ENCODE data around the gene CARD11. TPM values are rescaled to one million over a fixed set of nuclear protein-coding genes. Genes with fewer than 3 reads are reported as not detected.
"Not testable (repeated sequence)": the region's sequence is repeated elsewhere in the genome, so short reads cannot be mapped to it uniquely, and the experiment has no call there.

The CARD11 gene
- total RNA-seq, 2 experiments from 2014 or later: 136 to 196 TPM

- no peaks in the 10 kb centered on the region for H3K27me3 Mint-ChIP-seq
- ATAC-seq (no peak), DNase-seq (no peak)
- peaks cover 78% of the 10 kb centered on the region for H3K36me3 Mint-ChIP-seq
- peaks cover 4% of the 10 kb centered on the region for H3K9me3 Mint-ChIP-seq (ENCODE audit: low read depth)
- H3K4me3 Mint-ChIP-seq: no peak overlapping the region
- peak overlapping the region; percentile 17 for H3K27ac Mint-ChIP-seq
- peaks cover 31% of the 10 kb centered on the region for H3K4me1 Mint-ChIP-seq
- CTCF ChIA-PET: interaction anchor here (0.7 to 1.2 kb wide), 5 partner anchors 15 to 163 kb away, joined by 3 to 5 read pairs (median 3); no protein-coding TSS in a partner anchor
Measured at GRCh38 chr7:3028071-3028757, 15.5 kb downstream of the CARD11 start.

- Mint-ChIP-seq H3K4me3 (no peak overlapping the region), H3K9me3 (ENCODE audit: low read depth) (peaks cover 6% of the 10 kb centered on the region), H3K27me3 (no peaks in the 10 kb centered on the region), H3K36me3 (peaks cover 78% of the 10 kb centered on the region), H3K27ac (peak overlapping the region; percentile 47), H3K4me1 (peaks cover 28% of the 10 kb centered on the region)
- ATAC-seq: no peak
- no peak for DNase-seq
- CTCF ChIA-PET: interaction anchor here (0.7 to 0.9 kb wide), 2 partner anchors 149 to 837 kb away, joined by 3 to 5 read pairs; no protein-coding TSS in a partner anchor
Measured at GRCh38 chr7:3027005-3027845, 16.4 kb downstream of the CARD11 start.

- Mint-ChIP-seq H3K9me3 (ENCODE audit: low read depth) (peaks cover 19% of the 10 kb centered on the region), H3K4me3 (no peak overlapping the region), H3K27ac (no peak overlapping the region), H3K27me3 (no peaks in the 10 kb centered on the region), H3K36me3 (peaks cover 80% of the 10 kb centered on the region), H3K4me1 (peaks cover 27% of the 10 kb centered on the region)
- DNase-seq (no peak), ATAC-seq (no peak)
- CTCF ChIA-PET: no interaction called here
Measured at GRCh38 chr7:3025616-3026015, 18.1 kb downstream of the CARD11 start.

- CTCF ChIA-PET: no interaction called here
Measured at GRCh38 chr7:3021825-3022224, 21.8 kb downstream of the CARD11 start.

GRCh38 chr7:3021224-3021623 lies 22.4 kb downstream of the CARD11 start:
- CTCF ChIA-PET, H3K27ac Mint-ChIP-seq, H3K4me3 Mint-ChIP-seq, H3K27me3 Mint-ChIP-seq, DNase-seq, ATAC-seq: not testable (repeated sequence)
- Mint-ChIP-seq H3K4me1 (peaks cover 12% of the 10 kb centered on the region), H3K36me3 (peaks cover 84% of the 10 kb centered on the region), H3K9me3 (ENCODE audit: low read depth) (peaks cover 31% of the 10 kb centered on the region)

More at GRCh38 chr7:3021825-3022224, 21.8 kb downstream of the CARD11 start:
- peaks cover 81% of the 10 kb centered on the region for H3K36me3 Mint-ChIP-seq
- peaks cover 31% of the 10 kb centered on the region for H3K9me3 Mint-ChIP-seq (ENCODE audit: low read depth)
- no peak overlapping the region for H3K27ac Mint-ChIP-seq
- DNase-seq (no peak), ATAC-seq (no peak)
- no peak overlapping the region for H3K4me3 Mint-ChIP-seq
- no peaks in the 10 kb centered on the region for H3K27me3 Mint-ChIP-seq
- peaks cover 12% of the 10 kb centered on the region for H3K4me1 Mint-ChIP-seq

- no peak for DNase-seq
- CTCF ChIA-PET: no interaction called here
- no peaks in the 10 kb centered on the region for H3K27me3 Mint-ChIP-seq
- H3K9me3 Mint-ChIP-seq (ENCODE audit: low read depth): peaks cover 27% of the 10 kb centered on the region
- H3K4me1 Mint-ChIP-seq: peaks cover 16% of the 10 kb centered on the region
- H3K36me3 Mint-ChIP-seq: peaks cover 83% of the 10 kb centered on the region
- no peak overlapping the region for H3K27ac Mint-ChIP-seq
- no peak overlapping the region for H3K4me3 Mint-ChIP-seq
- no peak for ATAC-seq
Measured at GRCh38 chr7:3020416-3020815, 23.3 kb downstream of the CARD11 start.

GRCh38 chr7:3019801-3020200 lies 23.9 kb downstream of the CARD11 start:
- Mint-ChIP-seq H3K27me3 (no peaks in the 10 kb centered on the region), H3K36me3 (peaks cover 82% of the 10 kb centered on the region), H3K9me3 (ENCODE audit: low read depth) (peaks cover 27% of the 10 kb centered on the region), H3K4me3 (no peak overlapping the region), H3K4me1 (peaks cover 16% of the 10 kb centered on the region), H3K27ac (no peak overlapping the region)
- ATAC-seq (no peak), DNase-seq (no peak)
- CTCF ChIA-PET: interaction anchor here (0.8 kb wide), 1 partner anchor 14 kb away, joined by 3 read pairs; no protein-coding TSS in a partner anchor

GRCh38 chr7:3013975-3014792 lies 29.5 kb downstream of the CARD11 start:
- H3K36me3 Mint-ChIP-seq: peaks cover 61% of the 10 kb centered on the region
- no peak overlapping the region for H3K27ac Mint-ChIP-seq
- H3K27me3 Mint-ChIP-seq: no peaks in the 10 kb centered on the region
- DNase-seq (no peak), ATAC-seq (no peak)
- CTCF ChIA-PET: no interaction called here
- H3K4me3 Mint-ChIP-seq: no peak overlapping the region
- no peaks in the 10 kb centered on the region for H3K9me3 Mint-ChIP-seq (ENCODE audit: low read depth)
- H3K4me1 Mint-ChIP-seq: peaks cover 36% of the 10 kb centered on the region

- no peak for DNase-seq
- peaks cover 66% of the 10 kb centered on the region for H3K36me3 Mint-ChIP-seq
- ATAC-seq: peak; percentile 85
- H3K27ac Mint-ChIP-seq: peak overlapping the region; percentile 63
- CTCF ChIA-PET: interaction anchor here (1.2 to 1.3 kb wide), 2 partner anchors 18 to 53 kb away, joined by 3 to 4 read pairs; no protein-coding TSS in a partner anchor
- peak overlapping the region; percentile 17 for H3K4me3 Mint-ChIP-seq
- no peaks in the 10 kb centered on the region for H3K9me3 Mint-ChIP-seq (ENCODE audit: low read depth)
- peaks cover 53% of the 10 kb centered on the region for H3K4me1 Mint-ChIP-seq
- no peaks in the 10 kb centered on the region for H3K27me3 Mint-ChIP-seq
Measured at GRCh38 chr7:3011211-3011852, 32.3 kb downstream of the CARD11 start.

- H3K27ac Mint-ChIP-seq: peak overlapping the region; percentile 63
- DNase-seq: no peak
- no peaks in the 10 kb centered on the region for H3K9me3 Mint-ChIP-seq (ENCODE audit: low read depth)
- CTCF ChIA-PET: interaction anchor here (1.2 to 1.3 kb wide), 2 partner anchors 17 to 55 kb away, joined by 3 to 4 read pairs; no protein-coding TSS in a partner anchor
- no peaks in the 10 kb centered on the region for H3K27me3 Mint-ChIP-seq
- ATAC-seq: no peak
- peaks cover 49% of the 10 kb centered on the region for H3K4me1 Mint-ChIP-seq
- H3K4me3 Mint-ChIP-seq: peak overlapping the region; percentile 29
- peaks cover 62% of the 10 kb centered on the region for H3K36me3 Mint-ChIP-seq
Measured at GRCh38 chr7:3010161-3010560, 33.5 kb downstream of the CARD11 start.

- peaks cover 53% of the 10 kb centered on the region for H3K36me3 Mint-ChIP-seq
- peaks cover 49% of the 10 kb centered on the region for H3K4me1 Mint-ChIP-seq
Measured at GRCh38 chr7:3009086-3009485, 34.6 kb downstream of the CARD11 start.

GRCh38 chr7:3008386-3008785 lies 35.3 kb downstream of the CARD11 start:
- Mint-ChIP-seq H3K4me1 (peaks cover 49% of the 10 kb centered on the region), H3K27ac (no peak overlapping the region), H3K9me3 (ENCODE audit: low read depth) (no peaks in the 10 kb centered on the region), H3K36me3 (peaks cover 56% of the 10 kb centered on the region), H3K27me3 (no peaks in the 10 kb centered on the region), H3K4me3 (no peak overlapping the region)
- no peak for DNase-seq
- ATAC-seq: no peak
- CTCF ChIA-PET: interaction anchor here (1.4 kb wide), 1 partner anchor 147 kb away, joined by 3 read pairs; no protein-coding TSS in a partner anchor

More at GRCh38 chr7:3009086-3009485, 34.6 kb downstream of the CARD11 start:
- H3K27me3 Mint-ChIP-seq: no peaks in the 10 kb centered on the region
- no peak for ATAC-seq
- CTCF ChIA-PET: interaction anchor here (1.4 kb wide), 1 partner anchor 146 kb away, joined by 3 read pairs; no protein-coding TSS in a partner anchor
- peak overlapping the region; percentile 29 for H3K27ac Mint-ChIP-seq
- DNase-seq: no peak
- no peak overlapping the region for H3K4me3 Mint-ChIP-seq
- H3K9me3 Mint-ChIP-seq (ENCODE audit: low read depth): no peaks in the 10 kb centered on the region
